ENCODE measurements around the gene FBXL16. TPM values are rescaled to one million over a fixed set of nuclear protein-coding genes. Genes with fewer than 3 reads are reported as not detected.

The FBXL16 gene
- polyA plus RNA-seq, 2 of the 4 experiments (the other 2 are of a cell fraction): 0.53 to 1.2 TPM

- Histone ChIP-seq H3K27ac (peak overlapping the region; percentile 89 to 91), H3K4me1 (peaks cover 13% of the 10 kb centered on the region), H3K4me2 (peak overlapping the region; percentile 100), H3K4me3 (peak overlapping the region; percentile 60), H3K9me3 (no peaks in the 10 kb centered on the region)
- ChIA-PET POLR2A (interaction anchor here (1.0 to 1.4 kb wide), 4 partner anchors 7 to 20 kb away, joined by 4 to 12 read pairs (median 6); partner anchors contain the start of gene METRN), CTCF (interaction anchor here (0.6 to 28.0 kb wide), 3 partner anchors 13 to 59 kb away, joined by 3 to 656 read pairs (median 46); partner anchors contain the start of genes ANTKMT, CCDC78, CIAO3 and FBXL16)
- DNase-seq (ENCODE audit: low read depth in 1 of 2, low spot score in 1 of 2) (no peak), FAIRE-seq (no peak), ATAC-seq (peak; percentile 3 to 14; a peak in 5 of 6 replicates)
- 3% methylated on average over 20 of the region's 61 CpGs for WGBS (ENCODE audit: missing lambda C conversion rate)
- TF ChIP-seq USF2 (IDR thresholded peaks at IDR 0.05) (0 out of 2 replicates have a peak, but pooled peaks have one; percentile 3), RNF2 (IDR thresholded peaks at IDR 0.05; ENCODE audit: borderline replicate concordance, low read depth) (0 out of 2 replicates have a peak, but pooled peaks have one; percentile 80), MAX (IDR thresholded peaks at IDR 0.05) (peak; percentile 51), KDM5A (IDR thresholded peaks at IDR 0.05) (no peak), TP53 (CRISPR knock-in tag; IDR thresholded peaks at IDR 0.05) (no peak), CBX8 (IDR thresholded peaks at IDR 0.05) (no peak), TFCP2L1 (CRISPR knock-in tag; IDR thresholded peaks at IDR 0.05) (no peak; the same call in 1 of the 2 replicates), HOXB5 (CRISPR knock-in tag; IDR thresholded peaks at IDR 0.05) (no peak)
Measured at GRCh38 chr16:727291-727977, 21.8 kb upstream of the FBXL16 start.

- peaks cover 19% of the 10 kb centered on the region for H3K4me1 ChIP-seq
- peak; percentile 4 to 12; a peak in 4 of 6 replicates for ATAC-seq
- H3K4me3 ChIP-seq: peak within 1 kb of the TSS; percentile 60
- TF ChIP-seq POLR2AphosphoS2 (conservative IDR thresholded peaks at IDR 0.05; ENCODE audit: low read length): 0 out of 2 replicates have a peak, but pooled peaks have one; percentile 45
- no peak for TF ChIP-seq RFX5 (IDR thresholded peaks at IDR 0.05)
- TF ChIP-seq, protein P1, sequence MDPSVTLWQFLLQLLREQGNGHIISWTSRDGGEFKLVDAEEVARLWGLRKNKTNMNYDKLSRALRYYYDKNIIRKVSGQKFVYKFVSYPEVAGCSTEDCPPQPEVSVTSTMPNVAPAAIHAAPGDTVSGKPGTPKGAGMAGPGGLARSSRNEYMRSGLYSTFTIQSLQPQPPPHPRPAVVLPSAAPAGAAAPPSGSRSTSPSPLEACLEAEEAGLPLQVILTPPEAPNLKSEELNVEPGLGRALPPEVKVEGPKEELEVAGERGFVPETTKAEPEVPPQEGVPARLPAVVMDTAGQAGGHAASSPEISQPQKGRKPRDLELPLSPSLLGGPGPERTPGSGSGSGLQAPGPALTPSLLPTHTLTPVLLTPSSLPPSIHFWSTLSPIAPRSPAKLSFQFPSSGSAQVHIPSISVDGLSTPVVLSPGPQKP (IDR thresholded peaks at IDR 0.05; ENCODE audit: low read depth, low read length): no peak
- no peak for TF ChIP-seq HEYL (CRISPR knock-in tag; IDR thresholded peaks at IDR 0.05)
- peak in 1 of 2 experiments; percentile 59; a peak in 2 of 5 replicates for TF ChIP-seq JUN (IDR thresholded peaks at IDR 0.05)
- TF ChIP-seq, protein P2, sequence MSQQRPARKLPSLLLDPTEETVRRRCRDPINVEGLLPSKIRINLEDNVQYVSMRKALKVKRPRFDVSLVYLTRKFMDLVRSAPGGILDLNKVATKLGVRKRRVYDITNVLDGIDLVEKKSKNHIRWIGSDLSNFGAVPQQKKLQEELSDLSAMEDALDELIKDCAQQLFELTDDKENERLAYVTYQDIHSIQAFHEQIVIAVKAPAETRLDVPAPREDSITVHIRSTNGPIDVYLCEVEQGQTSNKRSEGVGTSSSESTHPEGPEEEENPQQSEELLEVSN (IDR thresholded peaks at IDR 0.05; ENCODE audit: borderline replicate concordance, low read depth): no peak
- TF ChIP-seq ZNF302 (CRISPR knock-in tag; IDR thresholded peaks at IDR 0.05): no peak
- no peak for TF ChIP-seq EP300 (IDR thresholded peaks at IDR 0.05)
- no peak for TF ChIP-seq CBX8 (IDR thresholded peaks at IDR 0.05)
- no peak for TF ChIP-seq CHD2 (IDR thresholded peaks at IDR 0.05; ENCODE audit: low read length, partially characterized antibody)
- TF ChIP-seq, protein P3, sequence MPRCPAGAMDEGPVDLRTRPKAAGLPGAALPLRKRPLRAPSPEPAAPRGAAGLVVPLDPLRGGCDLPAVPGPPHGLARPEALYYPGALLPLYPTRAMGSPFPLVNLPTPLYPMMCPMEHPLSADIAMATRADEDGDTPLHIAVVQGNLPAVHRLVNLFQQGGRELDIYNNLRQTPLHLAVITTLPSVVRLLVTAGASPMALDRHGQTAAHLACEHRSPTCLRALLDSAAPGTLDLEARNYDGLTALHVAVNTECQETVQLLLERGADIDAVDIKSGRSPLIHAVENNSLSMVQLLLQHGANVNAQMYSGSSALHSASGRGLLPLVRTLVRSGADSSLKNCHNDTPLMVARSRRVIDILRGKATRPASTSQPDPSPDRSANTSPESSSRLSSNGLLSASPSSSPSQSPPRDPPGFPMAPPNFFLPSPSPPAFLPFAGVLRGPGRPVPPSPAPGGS (IDR thresholded peaks at IDR 0.05): no peak
- TF ChIP-seq, protein P4, sequence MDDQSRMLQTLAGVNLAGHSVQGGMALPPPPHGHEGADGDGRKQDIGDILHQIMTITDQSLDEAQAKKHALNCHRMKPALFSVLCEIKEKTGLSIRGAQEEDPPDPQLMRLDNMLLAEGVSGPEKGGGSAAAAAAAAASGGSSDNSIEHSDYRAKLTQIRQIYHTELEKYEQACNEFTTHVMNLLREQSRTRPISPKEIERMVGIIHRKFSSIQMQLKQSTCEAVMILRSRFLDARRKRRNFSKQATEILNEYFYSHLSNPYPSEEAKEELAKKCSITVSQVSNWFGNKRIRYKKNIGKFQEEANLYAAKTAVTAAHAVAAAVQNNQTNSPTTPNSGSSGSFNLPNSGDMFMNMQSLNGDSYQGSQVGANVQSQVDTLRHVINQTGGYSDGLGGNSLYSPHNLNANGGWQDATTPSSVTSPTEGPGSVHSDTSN (IDR thresholded peaks at IDR 0.05): peak; percentile 41; the same call in 1 of the 2 replicates
- TF ChIP-seq RNF2 (IDR thresholded peaks at IDR 0.05; ENCODE audit: borderline replicate concordance, low read depth): peak; percentile 66; the same call in 1 of the 2 replicates
- TF ChIP-seq FOSB (CRISPR knock-in tag; IDR thresholded peaks at IDR 0.05): no peak
- peak; percentile 98 for TF ChIP-seq ZFP36 (IDR thresholded peaks at IDR 0.05; ENCODE audit: borderline replicate concordance, partially characterized antibody)
- TF ChIP-seq GATA3 (IDR thresholded peaks at IDR 0.05; ENCODE audit: borderline replicate concordance): no peak
- no peak for TF ChIP-seq NFE2L2 (conservative IDR thresholded peaks at IDR 0.05; ENCODE audit: low read length)
- no peak for TF ChIP-seq MAFK (IDR thresholded peaks at IDR 0.05; ENCODE audit: partially characterized antibody)
- no peak for TF ChIP-seq HOXB13 (CRISPR knock-in tag; IDR thresholded peaks at IDR 0.05; ENCODE audit: low read depth)
- no peak for TF ChIP-seq ZC3H11A (IDR thresholded peaks at IDR 0.05)
- TF ChIP-seq RARB (CRISPR knock-in tag; IDR thresholded peaks at IDR 0.05): no peak
- TF ChIP-seq CEBPB (IDR thresholded peaks at IDR 0.05): no peak
- no peak for TF ChIP-seq CBX2 (IDR thresholded peaks at IDR 0.05; ENCODE audit: borderline replicate concordance, low read depth)
- TF ChIP-seq KDM1A (IDR thresholded peaks at IDR 0.05; ENCODE audit: low read depth): peak; percentile 63; the same call in 1 of the 2 replicates
- H3K4me2 ChIP-seq: peak within 1 kb of the TSS; percentile 100
- no peak for DNase-seq (ENCODE audit: low read depth in 1 of 2, low spot score in 1 of 2)
- WGBS (ENCODE audit: missing lambda C conversion rate): 26% methylated on average over 28 of the region's 88 CpGs
- CTCF ChIA-PET: interaction anchor here (0.7 to 28.0 kb wide), 4 partner anchors 6 to 59 kb away, joined by 3 to 656 read pairs (median 336); partner anchors contain the start of genes ANTKMT, CCDC78, CIAO3 and FBXL16
- POLR2A ChIA-PET: interaction anchor here (1.2 to 4.2 kb wide), 2 partner anchors 11 to 15 kb away, joined by 5 to 23 read pairs; partner anchors contain the start of gene METRN
- no peak for FAIRE-seq
- H3K9me3 ChIP-seq: no peaks in the 10 kb centered on the region
- H3K27ac ChIP-seq: peak within 1 kb of the TSS; percentile 89 to 91
Measured at GRCh38 chr16:726438-727290, 21.1 kb upstream of the FBXL16 start, which contains the start of the genes CCDC78 and HAGHL. CCDC78 (minus strand) TSS chr16:726443; CDS start chr16:726367, 76 bp downstream. HAGHL (plus strand) TSS chr16:727106; CDS start chr16:727510, 404 bp downstream.

Measured in A549 (cell line).